Keratinocyte (primary cell): Measurements from ENCODE around the gene TEX44. TPM values are rescaled to one million over a fixed set of nuclear protein-coding genes. Genes with fewer than 3 reads are reported as not detected.
A peak's percentile ranks its signal among the peaks of the same experiment; 100 is the strongest.

ENCODE experiments used
- DNase-seq: peaks from one replicate; pipeline ENCODE4 v3.0.0-alpha.2; 2011; ENCODE audit warnings: low read depth, missing footprints, low spot score
- FAIRE-seq: peaks from 2 replicates; lab custom pipeline; 2011; peaks lifted over from hg19 to GRCh38; lab: Jason Lieb, UNC
- H2AFZ ChIP-seq: 2 replicates; pipeline ENCODE4 v1.6.0; 2012; ENCODE audit warnings: low read length, control low read depth, inconsistent platforms; ENCODE audit not compliant: control insufficient read depth
- H3K27ac ChIP-seq: 2 replicates; pipeline ENCODE4 v1.5.1; 2011; ENCODE audit warnings: low read length; ENCODE audit not compliant: control insufficient read depth, insufficient read depth
- H3K27me3 ChIP-seq: 3 replicates; pipeline ENCODE4 v1.6.0; 2011; ENCODE audit warnings: low read length; ENCODE audit not compliant: control insufficient read depth, insufficient read depth; ENCODE audit errors: extremely low read depth
- H3K36me3 ChIP-seq, 2 experiments: 2 replicates in 1 of 2; 3 replicates in 1 of 2; pipeline ENCODE4 v1.5.1; 2011; ENCODE audit warnings: low read length in 2 of 2, mild to moderate bottlenecking in 1 of 2; ENCODE audit not compliant: control insufficient read depth in 2 of 2, insufficient read depth in 2 of 2; ENCODE audit errors: extremely low read depth in 1 of 2
- H3K4me1 ChIP-seq: 3 replicates; pipeline ENCODE4 v1.5.1; 2011; ENCODE audit warnings: low read length; ENCODE audit not compliant: control insufficient read depth, insufficient read depth; ENCODE audit errors: extremely low read depth
- H3K4me2 ChIP-seq: 3 replicates; pipeline ENCODE4 v1.6.0; 2011; ENCODE audit warnings: low read depth, low read length; ENCODE audit not compliant: control insufficient read depth, insufficient read depth; ENCODE audit errors: extremely low read depth
- H3K4me3 ChIP-seq, 3 experiments: fragments of 200-600 bp in 1 of 3; sonication (generic) in 1 of 3; 2 replicates in 2 of 3; 3 replicates in 1 of 3; pipeline ENCODE4 v1.5.1; 2011 to 2016; ENCODE audit warnings: low read length in 3 of 3, mild to moderate bottlenecking in 3 of 3, control low read depth in 2 of 3, inconsistent platforms in 1 of 3, low read depth in 1 of 3, mixed read lengths in 1 of 3, mixed run types in 1 of 3, moderate library complexity in 1 of 3; ENCODE audit not compliant: control insufficient read depth in 2 of 3, insufficient read depth in 2 of 3; ENCODE audit errors: extremely low read depth in 1 of 3
- H3K79me2 ChIP-seq: 2 replicates; pipeline ENCODE4 v1.6.0; 2012; ENCODE audit warnings: low read length; ENCODE audit not compliant: control insufficient read depth, insufficient read depth
- H3K9ac ChIP-seq: 3 replicates; pipeline ENCODE4 v1.6.0; 2011; ENCODE audit warnings: low read length; ENCODE audit not compliant: control insufficient read depth, insufficient read depth; ENCODE audit errors: extremely low read depth
- H3K9me1 ChIP-seq: 3 replicates; pipeline ENCODE4 v1.6.0; 2011; ENCODE audit warnings: low read length; ENCODE audit not compliant: control insufficient read depth, insufficient read depth; ENCODE audit errors: extremely low read depth
- H3K9me3 ChIP-seq: 2 replicates; pipeline ENCODE4 v1.5.1; 2012; ENCODE audit warnings: low read depth, low read length; ENCODE audit not compliant: control insufficient read depth
- H4K20me1 ChIP-seq: 3 replicates; pipeline ENCODE4 v1.6.0; 2011; ENCODE audit warnings: low read length; ENCODE audit not compliant: control insufficient read depth, insufficient read depth; ENCODE audit errors: extremely low read depth
- EZH2 ChIP-seq: IDR thresholded peaks from one replicate; pipeline ENCODE4 v1.6.1; 2012; ENCODE audit warnings: inconsistent platforms, mild to moderate bottlenecking, low read length, moderate library complexity
- dilution Hi-C: fragments of 300-500 bp; cut with MboI; formaldehyde crosslinking; loops from one replicate; pipeline ENCODE4 v1.7.0; 2020; ENCODE audit warnings: low sequenced_read_pairs; ENCODE audit not compliant: extremely low pct_ligation_motif_present
- polyA plus RNA-seq, 5 experiments: library from polyadenylated mRNA; depleted of rRNA in 3 of 5; stranded (reverse) in 3 of 5; stranded (forward) in 1 of 5; unstranded in 1 of 5; fragments of >200 nt; gene quantifications; 1 replicate in 1 of 5; 2 replicates in 3 of 5; 3 replicates in 1 of 5; pipeline versions ENCODE4 v1.2.1 to v1.2.3, GENCODE V29; 2011 to 2012; ENCODE audit warnings: missing spikeins in 2 of 5, low read depth in 1 of 5, low replicate concordance in 1 of 5
- TF ChIP-seq, protein P1 (sequence below), 3 experiments: IDR thresholded peaks in 1 of 3; conservative IDR thresholded peaks in 1 of 3; optimal IDR thresholded peaks in 1 of 3; 2 replicates in 2 of 3; 3 replicates in 1 of 3; pipeline versions ENCODE3 to v1.5.1; 2011; ENCODE audit warnings: low read length in 3 of 3, mild to moderate bottlenecking in 3 of 3, moderate library complexity in 2 of 3, control low read depth in 1 of 3, inconsistent platforms in 1 of 3; ENCODE audit not compliant: insufficient read depth in 2 of 3; ENCODE audit errors: extremely low read depth in 1 of 3

TEX44 gene
- polyA plus RNA-seq, 1 donor (not counting 4 experiments of a cell fraction or from before 2014, with no cell fraction given): not detected

DNA sequence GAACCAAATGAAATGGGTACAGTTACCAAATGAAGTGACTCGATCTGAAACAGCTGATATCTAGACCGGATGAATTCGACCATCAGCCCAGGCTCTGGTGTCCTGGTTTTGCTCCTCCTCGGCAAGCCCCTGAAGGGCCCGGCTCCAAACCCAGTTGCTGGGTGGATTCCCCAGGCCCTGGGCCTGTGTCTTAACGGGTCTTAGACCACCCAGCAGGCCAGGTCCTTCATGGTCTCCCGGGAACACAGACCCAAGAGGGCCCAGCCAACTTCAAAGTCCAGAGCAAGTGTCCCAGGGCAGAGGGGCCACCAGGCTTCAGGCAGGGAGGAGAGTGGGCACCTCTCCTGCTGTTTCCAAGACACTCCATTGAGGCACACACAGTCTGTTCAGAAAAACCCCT is 35.7 kb upstream of the TEX44 start:
- Histone ChIP-seq H3K27me3 (no peaks in the 10 kb centered on the region), H3K36me3 (no peaks in the 10 kb centered on the region), H4K20me1 (no peaks in the 10 kb centered on the region), H3K4me1 (no peaks in the 10 kb centered on the region), H3K4me2 (no peak overlapping the region), H2AFZ (no peak overlapping the region), H3K79me2 (no peaks in the 10 kb centered on the region), H3K9me1 (no peaks in the 10 kb centered on the region), H3K4me3 (no peak overlapping the region), H3K27ac (no peak overlapping the region), H3K9me3 (no peaks in the 10 kb centered on the region), H3K9ac (no peak overlapping the region)
- DNase-seq (no peak), FAIRE-seq (no peak)
- TF ChIP-seq, protein P1, sequence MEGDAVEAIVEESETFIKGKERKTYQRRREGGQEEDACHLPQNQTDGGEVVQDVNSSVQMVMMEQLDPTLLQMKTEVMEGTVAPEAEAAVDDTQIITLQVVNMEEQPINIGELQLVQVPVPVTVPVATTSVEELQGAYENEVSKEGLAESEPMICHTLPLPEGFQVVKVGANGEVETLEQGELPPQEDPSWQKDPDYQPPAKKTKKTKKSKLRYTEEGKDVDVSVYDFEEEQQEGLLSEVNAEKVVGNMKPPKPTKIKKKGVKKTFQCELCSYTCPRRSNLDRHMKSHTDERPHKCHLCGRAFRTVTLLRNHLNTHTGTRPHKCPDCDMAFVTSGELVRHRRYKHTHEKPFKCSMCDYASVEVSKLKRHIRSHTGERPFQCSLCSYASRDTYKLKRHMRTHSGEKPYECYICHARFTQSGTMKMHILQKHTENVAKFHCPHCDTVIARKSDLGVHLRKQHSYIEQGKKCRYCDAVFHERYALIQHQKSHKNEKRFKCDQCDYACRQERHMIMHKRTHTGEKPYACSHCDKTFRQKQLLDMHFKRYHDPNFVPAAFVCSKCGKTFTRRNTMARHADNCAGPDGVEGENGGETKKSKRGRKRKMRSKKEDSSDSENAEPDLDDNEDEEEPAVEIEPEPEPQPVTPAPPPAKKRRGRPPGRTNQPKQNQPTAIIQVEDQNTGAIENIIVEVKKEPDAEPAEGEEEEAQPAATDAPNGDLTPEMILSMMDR (optimal IDR thresholded peaks at IDR 0.05 in 1 of 3, IDR thresholded peaks at IDR 0.05 in 1 of 3, conservative IDR thresholded peaks at IDR 0.05 in 1 of 3; ENCODE audit: extremely low read depth in 1 of 3, insufficient read depth in 2 of 3, low read length in 3 of 3): no peak
- TF ChIP-seq EZH2: no peak
- dilution Hi-C loops: no loop called here

DNA sequence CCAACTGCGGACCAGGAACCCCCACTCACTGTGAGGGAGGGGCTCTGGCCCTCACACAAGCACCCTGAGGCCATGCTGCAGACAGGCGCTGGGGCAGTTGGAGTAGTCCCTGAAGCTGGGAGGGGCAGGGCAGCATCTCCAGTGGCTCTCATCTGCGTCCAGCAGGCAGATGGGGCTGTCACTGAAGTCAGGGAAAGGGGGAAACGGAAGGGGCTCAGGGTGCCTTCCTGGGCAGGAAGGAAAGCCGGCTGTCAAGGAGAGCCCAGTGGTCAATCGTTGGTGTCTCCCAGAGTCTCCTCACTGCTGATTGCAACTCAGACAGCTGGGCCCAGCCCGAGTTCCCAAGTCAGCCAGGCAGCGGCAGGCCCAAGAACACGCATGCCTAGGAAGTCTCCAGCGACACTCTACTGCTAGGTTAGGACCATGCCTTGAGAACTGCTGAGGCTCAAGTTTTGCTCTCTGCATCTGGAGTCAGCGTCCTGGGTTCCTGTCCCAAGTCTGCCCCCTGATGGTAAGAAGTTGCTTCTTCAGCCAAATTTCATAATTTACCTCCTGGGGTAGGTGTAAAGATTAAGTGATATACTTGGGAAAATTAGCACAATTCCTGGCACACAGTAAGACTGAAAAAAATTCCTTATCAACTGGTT is 35.0 kb upstream of the TEX44 start:
- FAIRE-seq (peak; percentile 96), DNase-seq (peak; percentile 40)
- H3K27me3 ChIP-seq: no peaks in the 10 kb centered on the region
- no peaks in the 10 kb centered on the region for H4K20me1 ChIP-seq
- no peaks in the 10 kb centered on the region for H3K9me3 ChIP-seq
- no peaks in the 10 kb centered on the region for H3K79me2 ChIP-seq
- dilution Hi-C loops: no loop called here
- H3K4me3 ChIP-seq: no peak overlapping the region
- H3K9ac ChIP-seq: no peak overlapping the region
- no peaks in the 10 kb centered on the region for H3K4me1 ChIP-seq
- no peak for TF ChIP-seq EZH2
- TF ChIP-seq, protein P1 (optimal IDR thresholded peaks at IDR 0.05 in 1 of 3, IDR thresholded peaks at IDR 0.05 in 1 of 3, conservative IDR thresholded peaks at IDR 0.05 in 1 of 3; ENCODE audit: extremely low read depth in 1 of 3, insufficient read depth in 2 of 3, low read length in 3 of 3): peak; percentile 69 to 83 (median 70)
- no peak overlapping the region for H3K27ac ChIP-seq
- H3K4me2 ChIP-seq: no peak overlapping the region
- H3K36me3 ChIP-seq: no peaks in the 10 kb centered on the region
- H2AFZ ChIP-seq: no peak overlapping the region
- H3K9me1 ChIP-seq: no peaks in the 10 kb centered on the region
